ENCODE data around the gene PUM2. TPM values are rescaled to one million over a fixed set of nuclear protein-coding genes. Genes with fewer than 3 reads are reported as not detected.
"Not testable (repeated sequence)": the region's sequence is repeated elsewhere in the genome, so short reads cannot be mapped to it uniquely, and the experiment has no call there.

Gene PUM2
- total and polyA plus RNA-seq, 7 donors: 30.0 to 87.2 (median 73.4) TPM

GRCh38 chr2:20370191-20370590 is 19.5 kb upstream of the PUM2 start:
- TF ChIP-seq POLR2A (IDR thresholded peaks at IDR 0.05) (no peak), EP300 (IDR thresholded peaks at IDR 0.05) (no peak), POLR2AphosphoS5 (IDR thresholded peaks at IDR 0.05) (peak in 1 of 4 donors; percentile 19), CTCF (IDR thresholded peaks at IDR 0.05) (no peak)
- 81 to 83% methylated on average over 5 of the region's 5 CpGs for WGBS, 2 donors

GRCh38 chr2:20369366-20369765 is 18.7 kb upstream of the PUM2 start:
- peak; percentile 38 for DNase-seq
- no peak overlapping the region for H3K4me3 ChIP-seq
- H3K27me3 ChIP-seq: no peaks in the 10 kb centered on the region
- H3K4me1 ChIP-seq: no peaks in the 10 kb centered on the region
- intact Hi-C loops (cut with DNase I): no loop called here
- WGBS, 2 donors: 88 to 90% methylated on average over 9 of the region's 9 CpGs
- no peak overlapping the region for H3K27ac ChIP-seq
- H3K36me3 ChIP-seq: no peaks in the 10 kb centered on the region
- TF ChIP-seq POLR2A (IDR thresholded peaks at IDR 0.05) (no peak), CTCF (IDR thresholded peaks at IDR 0.05) (no peak), EP300 (IDR thresholded peaks at IDR 0.05) (no peak), POLR2AphosphoS5 (IDR thresholded peaks at IDR 0.05) (no peak)
- H3K9me3 ChIP-seq: no peaks in the 10 kb centered on the region

More at GRCh38 chr2:20370191-20370590, 19.5 kb upstream of the PUM2 start:
- no peak overlapping the region for H3K4me3 ChIP-seq
- H3K36me3 ChIP-seq: no peaks in the 10 kb centered on the region
- no peaks in the 10 kb centered on the region for H3K9me3 ChIP-seq
- intact Hi-C loops (cut with DNase I): no loop called here
- no peaks in the 10 kb centered on the region for H3K27me3 ChIP-seq
- H3K27ac ChIP-seq: no peak overlapping the region
- no peaks in the 10 kb centered on the region for H3K4me1 ChIP-seq
- DNase-seq: peak; percentile 62

- Histone ChIP-seq H3K4me1 (no peaks in the 10 kb centered on the region), H3K27ac (no peak overlapping the region), H3K4me3 (no peak overlapping the region), H3K27me3 (no peaks in the 10 kb centered on the region), H3K36me3 (no peaks in the 10 kb centered on the region), H3K9me3 (no peaks in the 10 kb centered on the region)
- DNase-seq: no peak
- TF ChIP-seq POLR2A (IDR thresholded peaks at IDR 0.05) (no peak), POLR2AphosphoS5 (IDR thresholded peaks at IDR 0.05) (no peak), EP300 (IDR thresholded peaks at IDR 0.05) (no peak), CTCF (IDR thresholded peaks at IDR 0.05) (no peak)
- intact Hi-C loops (cut with DNase I): no loop called here
- WGBS, 2 donors: 75 to 85% methylated on average over 3 of the region's 3 CpGs
Measured at GRCh38 chr2:20368706-20369105, 18.1 kb upstream of the PUM2 start.

GRCh38 chr2:20367929-20368328 is 17.3 kb upstream of the PUM2 start:
- H3K4me3 ChIP-seq; H3K27me3 ChIP-seq; H3K4me1 ChIP-seq; H3K9me3 ChIP-seq; DNase-seq; intact Hi-C loops (cut with DNase I); H3K27ac ChIP-seq; H3K36me3 ChIP-seq: not testable (repeated sequence)
- 89 to 90% methylated on average over 3 of the region's 3 CpGs for WGBS, 2 donors

GRCh38 chr2:20366672-20367116 is 16.1 kb upstream of the PUM2 start:
- no peak for DNase-seq
- no peak for TF ChIP-seq EP300 (IDR thresholded peaks at IDR 0.05)
- no peak for TF ChIP-seq POLR2AphosphoS5 (IDR thresholded peaks at IDR 0.05)
- TF ChIP-seq CTCF (IDR thresholded peaks at IDR 0.05): no peak
- no peak for TF ChIP-seq POLR2A (IDR thresholded peaks at IDR 0.05)
- H3K36me3 ChIP-seq: no peaks in the 10 kb centered on the region
- H3K4me1 ChIP-seq: no peaks in the 10 kb centered on the region
- no peak overlapping the region for H3K4me3 ChIP-seq
- 85 to 88% methylated on average over 2 of the region's 2 CpGs for WGBS, 2 donors
- no peak overlapping the region for H3K27ac ChIP-seq
- intact Hi-C loops (cut with DNase I): no loop called here
- no peaks in the 10 kb centered on the region for H3K27me3 ChIP-seq
- no peaks in the 10 kb centered on the region for H3K9me3 ChIP-seq

Data from sigmoid colon (tissue), 7 donors.